DMS53 treated with DMSO at 0.1 percent for 48 hours (cell line): ENCODE data around the gene CFAP69.
"Not testable (repeated sequence)": the region's sequence is repeated elsewhere in the genome, so short reads cannot be mapped to it uniquely, and the experiment has no call there.

ENCODE experiments used
- DNase-seq: peaks from one replicate; lab custom pipeline; 2025; ENCODE audit not compliant: unreplicated experiment; lab: John Stamatoyannopoulos, UW

The CFAP69 gene

GRCh38 chr7:90337106-90337505, 92.1 kb downstream of the CFAP69 start:
- DNase-seq, result no peak

GRCh38 chr7:90345016-90345415, 100.0 kb downstream of the CFAP69 start:
- DNase-seq, result no peak

- DNase-seq, result peak; percentile 62
Observed at GRCh38 chr7:90345595-90346335, 100.8 kb downstream of the CFAP69 start.

- DNase-seq, result peak; percentile 96
Observed at GRCh38 chr7:90346336-90347125, 101.6 kb downstream of the CFAP69 start, which contains the start of gene GTPBP10. Gene GTPBP10, plus strand, starts transcription at chr7:90346716. Its CDS starts 26 bp downstream, at chr7:90346742.

GRCh38 chr7:90347759-90348158, 102.8 kb downstream of the CFAP69 start:
- DNase-seq, result no peak

- DNase-seq, result no peak
Observed at GRCh38 chr7:90349305-90349704, 104.3 kb downstream of the CFAP69 start.

- DNase-seq, result not testable (repeated sequence)
Observed at GRCh38 chr7:90350032-90350431, 105.1 kb downstream of the CFAP69 start.

GRCh38 chr7:90351987-90352386, 107.0 kb downstream of the CFAP69 start:
- no peak for DNase-seq
